Measurements from ENCODE around the gene GAGE12D.
"Not testable (repeated sequence)": the region's sequence is repeated elsewhere in the genome, so short reads cannot be mapped to it uniquely, and the experiment has no call there.

DNA sequence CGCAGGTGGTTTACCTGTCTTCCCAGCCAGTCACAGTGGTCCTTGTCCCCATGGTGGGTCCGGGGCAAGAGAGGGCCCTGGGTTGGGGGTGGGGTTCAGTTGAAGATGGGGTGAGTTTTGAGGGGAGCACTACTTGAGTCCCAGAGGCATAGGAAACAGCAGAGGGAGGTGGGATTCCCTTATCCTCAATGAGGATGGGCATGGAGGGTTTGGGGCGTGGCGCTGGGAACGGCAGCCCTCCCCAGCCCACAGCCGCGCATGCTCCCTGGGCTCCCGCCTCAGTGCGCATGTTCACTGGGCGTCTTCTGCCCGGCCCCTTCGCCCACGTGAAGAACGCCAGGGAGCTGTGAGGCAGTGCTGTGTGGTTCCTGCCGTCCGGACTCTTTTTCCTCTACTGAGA is 38.1 kb downstream of the GAGE12D start, which contains the start of gene GAGE12H:
- TF ChIP-seq, protein P1, sequence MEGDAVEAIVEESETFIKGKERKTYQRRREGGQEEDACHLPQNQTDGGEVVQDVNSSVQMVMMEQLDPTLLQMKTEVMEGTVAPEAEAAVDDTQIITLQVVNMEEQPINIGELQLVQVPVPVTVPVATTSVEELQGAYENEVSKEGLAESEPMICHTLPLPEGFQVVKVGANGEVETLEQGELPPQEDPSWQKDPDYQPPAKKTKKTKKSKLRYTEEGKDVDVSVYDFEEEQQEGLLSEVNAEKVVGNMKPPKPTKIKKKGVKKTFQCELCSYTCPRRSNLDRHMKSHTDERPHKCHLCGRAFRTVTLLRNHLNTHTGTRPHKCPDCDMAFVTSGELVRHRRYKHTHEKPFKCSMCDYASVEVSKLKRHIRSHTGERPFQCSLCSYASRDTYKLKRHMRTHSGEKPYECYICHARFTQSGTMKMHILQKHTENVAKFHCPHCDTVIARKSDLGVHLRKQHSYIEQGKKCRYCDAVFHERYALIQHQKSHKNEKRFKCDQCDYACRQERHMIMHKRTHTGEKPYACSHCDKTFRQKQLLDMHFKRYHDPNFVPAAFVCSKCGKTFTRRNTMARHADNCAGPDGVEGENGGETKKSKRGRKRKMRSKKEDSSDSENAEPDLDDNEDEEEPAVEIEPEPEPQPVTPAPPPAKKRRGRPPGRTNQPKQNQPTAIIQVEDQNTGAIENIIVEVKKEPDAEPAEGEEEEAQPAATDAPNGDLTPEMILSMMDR (IDR thresholded peaks at IDR 0.05; ENCODE audit: low read depth, low read length) = not testable (repeated sequence)
- not testable (repeated sequence) for TF ChIP-seq EZH2phosphoT487 (IDR thresholded peaks at IDR 0.05; ENCODE audit: low read depth)
